HG03159 (cell line): Measurements from ENCODE around the gene ANKRD35.
"Not testable (repeated sequence)": the region's sequence is repeated elsewhere in the genome, so short reads cannot be mapped to it uniquely, and the experiment has no call there.

ENCODE experiments used
- ATAC-seq: cut with Tn5 transposase; IDR thresholded peaks from one replicate; pipeline ENCODE4 v1.9.1; 2021; ENCODE audit warnings: mild to moderate bottlenecking, moderate library complexity; ENCODE audit not compliant: unreplicated experiment

ANKRD35 gene, protein sequence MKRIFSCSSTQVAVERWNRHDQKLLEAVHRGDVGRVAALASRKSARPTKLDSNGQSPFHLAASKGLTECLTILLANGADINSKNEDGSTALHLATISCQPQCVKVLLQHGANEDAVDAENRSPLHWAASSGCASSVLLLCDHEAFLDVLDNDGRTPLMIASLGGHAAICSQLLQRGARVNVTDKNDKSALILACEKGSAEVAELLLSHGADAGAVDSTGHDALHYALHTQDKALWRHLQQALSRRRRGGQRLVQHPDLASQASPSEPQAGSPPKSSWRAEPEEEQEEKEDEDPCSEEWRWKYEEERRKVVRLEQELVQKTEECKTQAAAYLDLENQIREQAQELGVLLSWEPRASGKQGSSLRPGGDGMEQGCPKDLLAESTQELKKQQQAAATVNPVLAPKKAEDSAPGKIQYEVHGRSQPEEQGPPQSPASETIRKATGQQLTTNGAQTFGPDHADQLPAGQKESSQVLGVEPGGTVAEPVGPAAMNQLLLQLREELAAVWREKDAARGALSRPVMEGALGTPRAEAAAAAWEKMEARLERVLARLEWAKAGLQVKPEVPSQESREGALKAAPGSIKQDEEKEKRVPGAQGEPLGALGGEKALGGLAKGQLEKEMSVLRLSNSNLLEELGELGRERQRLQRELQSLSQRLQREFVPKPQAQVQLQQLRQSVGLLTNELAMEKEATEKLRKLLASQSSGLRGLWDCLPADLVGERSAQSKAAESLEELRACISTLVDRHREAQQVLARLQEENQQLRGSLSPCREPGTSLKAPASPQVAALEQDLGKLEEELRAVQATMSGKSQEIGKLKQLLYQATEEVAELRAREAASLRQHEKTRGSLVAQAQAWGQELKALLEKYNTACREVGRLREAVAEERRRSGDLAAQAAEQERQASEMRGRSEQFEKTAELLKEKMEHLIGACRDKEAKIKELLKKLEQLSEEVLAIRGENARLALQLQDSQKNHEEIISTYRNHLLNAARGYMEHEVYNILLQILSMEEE

GRCh38 chr1:145885738-145886287 is at the start of gene ANKRD35:
TSS of gene ANKRD35 (minus strand) at chr1:145885866. CDS start at chr1:145885758, 108 bp downstream.
- peak; percentile 99 for ATAC-seq

GRCh38 chr1:145932522-145933009 is 46.9 kb upstream of the ANKRD35 start:
- not testable (repeated sequence) for ATAC-seq

- ATAC-seq: no peak
These were observed 42.4 kb upstream of the ANKRD35 start for GRCh38 chr1:145927916-145928643.

DNA sequence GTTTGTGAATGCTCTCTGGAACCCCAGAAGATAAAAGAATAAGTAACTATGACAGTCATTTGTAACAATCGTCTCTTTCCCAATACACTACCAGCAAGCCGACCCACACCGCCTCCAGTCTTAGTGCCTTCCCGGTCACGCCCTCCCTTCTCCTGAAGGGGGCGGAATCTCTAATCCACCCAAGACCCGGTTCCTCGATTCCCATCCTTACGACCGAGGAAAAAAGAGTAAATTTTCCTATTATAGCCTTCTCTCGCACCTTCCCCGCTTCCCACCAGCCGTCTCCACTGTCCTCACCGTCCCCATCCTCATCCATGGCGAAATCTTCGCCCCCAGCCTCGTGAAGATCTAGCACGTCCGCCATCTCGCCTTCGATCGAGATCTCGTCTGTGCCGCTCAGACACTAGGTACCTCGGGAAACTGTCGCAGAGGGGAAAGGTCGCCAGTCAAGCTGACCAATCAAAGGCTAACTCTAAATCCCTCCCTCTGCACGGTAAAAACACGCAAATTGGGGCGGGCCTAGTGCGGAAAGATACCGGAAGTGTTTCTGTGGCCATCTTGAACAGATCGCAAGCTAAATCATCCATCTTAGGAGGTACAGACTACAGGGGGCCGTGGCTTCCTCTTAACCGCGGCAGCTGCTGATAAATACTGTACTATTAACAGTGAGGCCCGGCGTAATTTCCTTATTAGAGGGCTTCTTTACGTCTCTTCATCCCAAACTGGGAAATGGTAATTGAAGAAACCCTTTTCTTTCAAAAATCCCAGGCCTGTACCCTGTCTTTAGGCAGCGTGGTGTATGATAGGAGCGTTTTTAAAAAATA is 41.6 kb upstream of the ANKRD35 start, which contains the start of gene RBM8A:
TSS of gene RBM8A (minus strand) at position 422 of the 824 bp plus-strand sequence. CDS start at position 364, 58 bp downstream.
- ATAC-seq: peak; percentile 95

- ATAC-seq: peak; percentile 10
These were observed 41.0 kb upstream of the ANKRD35 start for GRCh38 chr1:145926686-145927062.

DNA sequence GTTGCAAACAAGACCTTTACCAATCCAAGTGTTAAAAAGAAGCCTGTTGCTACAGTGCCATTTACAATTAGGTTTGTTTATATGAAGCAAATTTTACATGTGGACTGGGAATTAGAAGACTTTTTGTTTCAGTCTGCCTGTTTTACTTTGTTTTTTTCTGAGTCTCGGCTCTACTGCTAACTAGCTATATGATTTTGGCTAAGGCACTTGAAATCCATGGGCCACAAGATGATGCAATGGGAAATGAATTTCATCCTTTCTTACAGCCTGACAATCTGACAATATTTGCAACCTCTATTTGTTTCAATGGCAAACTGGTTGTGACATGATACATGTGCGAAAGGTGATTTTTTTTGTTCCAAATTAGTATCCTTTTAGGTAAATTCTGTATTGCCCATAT is 36.6 kb upstream of the ANKRD35 start:
- ATAC-seq: no peak

GRCh38 chr1:145920297-145920696 is 34.6 kb upstream of the ANKRD35 start:
- not testable (repeated sequence) for ATAC-seq

GRCh38 chr1:145918992-145919939 is 33.6 kb upstream of the ANKRD35 start:
- no peak for ATAC-seq

DNA sequence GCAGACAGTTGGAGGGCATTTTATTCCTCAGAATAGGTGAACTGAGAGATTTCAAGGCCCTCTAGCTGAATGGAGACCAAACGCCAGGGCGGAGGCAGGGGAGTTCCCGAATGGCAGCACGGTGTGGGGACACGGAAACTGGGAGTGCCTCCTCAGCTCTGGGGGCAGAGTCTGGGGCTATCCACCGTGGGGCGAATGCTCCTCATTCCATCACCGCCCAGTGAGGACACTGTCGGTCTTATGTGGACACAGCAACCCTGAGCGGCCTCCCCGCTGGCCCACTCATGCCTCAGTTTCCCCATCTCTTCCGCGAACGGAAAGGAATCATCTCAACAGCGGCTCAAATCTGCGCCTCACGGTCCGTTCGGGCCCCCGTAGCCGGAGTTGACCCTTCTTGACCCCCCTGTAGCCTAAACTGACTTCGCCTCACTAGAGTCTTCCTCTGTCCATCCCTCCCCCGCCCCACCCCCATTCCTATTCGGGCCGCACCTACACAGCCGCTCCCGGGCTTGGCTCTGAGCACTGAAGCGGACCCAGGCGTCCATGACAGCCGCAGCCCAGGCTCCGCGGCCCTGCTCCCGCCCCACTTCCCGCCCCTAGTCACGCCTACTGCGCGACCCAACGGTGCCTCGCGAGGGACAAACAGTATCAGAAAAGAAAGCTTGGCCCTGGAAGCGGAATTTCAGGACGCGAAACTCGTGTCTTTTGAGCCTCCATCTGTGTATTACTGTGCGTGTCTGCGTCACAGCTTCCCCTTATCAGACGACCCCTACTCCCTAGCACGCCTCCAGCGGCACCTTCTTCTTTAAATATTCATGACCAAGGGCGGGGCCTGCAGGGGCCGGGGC is 32.7 kb upstream of the ANKRD35 start, which contains the start of gene PEX11B:
TSS of gene PEX11B (minus strand) at position 574 of the 848 bp plus-strand sequence. CDS start at position 545, 29 bp downstream.
- peak; percentile 82 for ATAC-seq

GRCh38 chr1:145917595-145917994 is 31.9 kb upstream of the ANKRD35 start:
- no peak for ATAC-seq

GRCh38 chr1:145916745-145917144 is 31.1 kb upstream of the ANKRD35 start:
- no peak for ATAC-seq

DNA sequence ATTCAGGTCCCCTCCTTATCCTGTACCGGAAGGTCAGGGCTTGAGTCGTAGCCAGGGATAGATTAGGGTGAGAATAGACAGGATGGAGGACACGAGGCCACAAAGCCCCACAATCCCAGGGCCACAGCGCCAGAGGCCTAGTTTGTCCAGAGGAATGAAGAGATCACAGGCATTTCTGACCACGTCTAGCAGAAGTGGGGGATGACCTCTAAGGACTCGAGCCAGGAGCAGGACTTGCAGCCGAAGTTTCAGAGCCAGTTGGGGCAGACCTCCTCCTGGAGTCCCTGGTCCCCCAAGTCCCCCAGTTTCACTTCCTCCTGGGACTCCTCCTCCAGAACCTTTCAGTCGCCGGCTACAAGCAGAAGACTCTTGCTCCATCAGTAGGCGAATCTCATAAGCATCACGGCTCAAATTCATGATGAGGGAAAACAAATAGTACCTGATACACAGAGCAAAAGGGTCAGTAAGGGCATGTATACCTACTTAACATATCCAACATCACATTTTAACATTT is 26.5 kb upstream of the ANKRD35 start:
- ATAC-seq: no peak

DNA sequence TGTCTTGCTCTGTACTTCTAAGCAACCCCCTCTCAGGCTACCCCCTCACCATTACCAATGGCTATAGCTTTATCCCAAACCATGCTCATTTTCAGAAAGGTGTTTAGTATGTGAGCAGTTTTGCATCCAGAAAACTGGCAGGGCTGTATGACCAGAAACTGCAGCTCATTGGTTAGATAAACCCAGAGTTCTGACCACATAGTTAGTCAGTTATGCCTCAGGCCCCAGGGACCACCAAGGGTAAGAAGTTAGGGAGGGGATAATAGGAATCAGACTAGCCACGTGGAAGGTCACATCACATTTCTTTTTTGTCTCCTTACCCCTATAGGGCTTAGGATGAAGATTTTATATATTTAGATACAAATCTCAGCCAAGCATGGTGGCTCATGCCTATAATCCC is 23.0 kb upstream of the ANKRD35 start:
- ATAC-seq: no peak

DNA sequence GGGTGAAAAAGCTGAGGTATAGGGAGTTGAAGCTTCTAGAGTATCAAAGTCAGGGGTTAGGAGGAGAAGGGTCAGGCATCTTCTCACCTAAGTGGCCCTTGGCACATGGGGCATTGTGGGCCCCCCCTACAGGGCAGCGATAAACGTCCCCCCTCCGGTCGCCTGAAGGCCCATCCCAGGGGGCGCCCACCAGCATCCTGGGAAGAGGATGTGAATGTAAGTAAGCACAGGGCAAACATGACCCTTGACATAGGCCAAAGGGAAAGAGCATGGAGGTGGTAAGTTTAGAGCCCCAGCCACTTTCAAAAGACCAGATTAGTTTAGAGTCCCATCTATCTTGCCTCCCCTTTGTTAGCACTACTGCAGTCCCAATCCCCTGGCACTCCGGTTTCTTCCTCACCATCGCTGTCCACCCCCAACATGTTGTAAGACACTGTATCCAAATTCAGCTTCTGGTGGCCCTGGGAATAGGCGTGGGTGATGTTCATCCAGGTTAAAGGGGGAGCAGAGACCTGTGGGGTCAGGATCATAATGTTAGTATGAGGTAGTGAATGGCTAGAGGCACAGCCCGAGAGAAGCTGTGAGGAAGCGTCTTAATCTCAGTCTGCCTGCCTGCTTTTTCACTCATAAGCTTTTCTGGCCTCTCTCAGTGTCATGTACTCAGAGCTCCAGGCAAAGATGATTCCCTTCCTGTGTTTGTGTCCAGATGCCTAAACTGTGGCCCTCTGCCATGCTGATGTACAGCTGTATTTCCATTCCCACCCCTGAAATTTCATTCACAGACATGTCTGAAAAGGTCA is 21.5 kb upstream of the ANKRD35 start:
- ATAC-seq: no peak

- ATAC-seq: no peak
These were observed 15.8 kb upstream of the ANKRD35 start for GRCh38 chr1:145901312-145902021.

DNA sequence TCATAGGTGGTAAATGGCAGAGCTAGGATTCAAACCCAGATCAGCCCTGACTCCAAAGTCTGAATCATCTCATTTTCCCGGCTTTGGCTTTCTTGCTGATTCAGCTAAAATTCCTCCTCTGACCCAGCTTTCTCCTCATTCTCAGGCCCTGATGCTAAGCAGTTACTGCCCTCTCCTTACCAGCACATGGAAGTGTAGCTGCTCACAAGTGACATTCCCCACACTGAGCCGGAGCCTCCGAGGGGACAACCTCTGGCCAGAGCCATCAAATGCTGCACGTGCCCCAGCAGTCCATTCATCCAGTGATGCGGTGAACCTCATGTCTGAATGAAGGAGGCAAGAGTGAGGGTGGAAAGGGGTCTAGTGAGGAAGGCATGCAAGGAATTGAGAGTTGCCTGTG is 13.1 kb upstream of the ANKRD35 start:
- ATAC-seq: no peak
